NCI-H1694 (cell line): ENCODE data around the gene PIGQ.

Source experiments
- DNase-seq: peaks from one replicate; lab custom pipeline; 2025; lab: John Stamatoyannopoulos, UW

The PIGQ gene

DNA sequence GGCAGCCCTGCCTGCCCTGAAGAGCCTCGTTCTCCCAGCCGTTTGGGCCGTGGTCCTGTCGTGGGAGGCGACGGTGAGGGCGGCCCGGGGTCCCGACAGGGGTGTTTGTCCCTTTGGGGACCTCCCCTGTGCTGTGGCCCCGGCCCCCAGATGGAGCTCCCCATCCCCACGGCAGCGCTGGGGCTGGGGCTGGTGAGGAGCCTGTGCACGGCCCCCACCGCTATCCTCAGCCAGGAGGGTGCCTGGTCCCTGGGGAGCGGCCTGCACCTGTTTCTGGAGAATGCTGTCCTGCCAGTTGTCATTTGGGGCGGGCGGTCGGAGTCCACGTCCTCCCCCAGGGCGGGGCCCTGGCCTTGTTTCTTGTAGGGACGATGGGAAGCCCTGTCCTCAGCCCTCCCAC, 35.6 kb upstream of the PIGQ start:
- no peak for DNase-seq

DNA sequence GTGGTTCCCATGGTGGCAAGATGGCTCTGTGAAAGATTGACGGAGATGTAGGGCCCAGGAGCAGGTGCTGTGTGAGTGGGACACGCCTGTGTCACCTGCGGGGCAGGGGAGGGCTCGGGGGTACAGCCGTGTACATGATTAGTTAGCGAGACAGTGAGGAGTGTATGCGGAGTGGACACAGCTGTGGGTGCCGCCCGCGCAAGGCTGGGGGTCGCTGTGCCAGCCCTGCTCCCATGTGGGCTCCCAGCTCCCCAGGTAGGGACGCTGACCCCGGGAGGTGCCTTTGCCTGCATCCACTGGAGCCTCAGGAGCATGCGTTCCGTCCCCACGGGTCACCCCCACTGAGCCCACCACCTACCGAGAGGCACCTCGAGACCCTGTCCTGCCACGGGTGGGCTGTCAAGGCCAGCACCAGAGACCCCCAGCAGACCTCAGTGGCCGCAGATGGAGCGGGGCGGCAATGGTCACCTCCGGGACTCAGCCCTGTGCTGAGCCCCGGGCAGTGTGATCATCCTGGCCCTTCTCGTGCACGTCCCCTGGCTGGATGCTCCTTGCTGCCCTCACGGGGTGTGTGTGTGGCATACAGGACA, 34.8 kb upstream of the PIGQ start:
- DNase-seq, result no peak

DNA sequence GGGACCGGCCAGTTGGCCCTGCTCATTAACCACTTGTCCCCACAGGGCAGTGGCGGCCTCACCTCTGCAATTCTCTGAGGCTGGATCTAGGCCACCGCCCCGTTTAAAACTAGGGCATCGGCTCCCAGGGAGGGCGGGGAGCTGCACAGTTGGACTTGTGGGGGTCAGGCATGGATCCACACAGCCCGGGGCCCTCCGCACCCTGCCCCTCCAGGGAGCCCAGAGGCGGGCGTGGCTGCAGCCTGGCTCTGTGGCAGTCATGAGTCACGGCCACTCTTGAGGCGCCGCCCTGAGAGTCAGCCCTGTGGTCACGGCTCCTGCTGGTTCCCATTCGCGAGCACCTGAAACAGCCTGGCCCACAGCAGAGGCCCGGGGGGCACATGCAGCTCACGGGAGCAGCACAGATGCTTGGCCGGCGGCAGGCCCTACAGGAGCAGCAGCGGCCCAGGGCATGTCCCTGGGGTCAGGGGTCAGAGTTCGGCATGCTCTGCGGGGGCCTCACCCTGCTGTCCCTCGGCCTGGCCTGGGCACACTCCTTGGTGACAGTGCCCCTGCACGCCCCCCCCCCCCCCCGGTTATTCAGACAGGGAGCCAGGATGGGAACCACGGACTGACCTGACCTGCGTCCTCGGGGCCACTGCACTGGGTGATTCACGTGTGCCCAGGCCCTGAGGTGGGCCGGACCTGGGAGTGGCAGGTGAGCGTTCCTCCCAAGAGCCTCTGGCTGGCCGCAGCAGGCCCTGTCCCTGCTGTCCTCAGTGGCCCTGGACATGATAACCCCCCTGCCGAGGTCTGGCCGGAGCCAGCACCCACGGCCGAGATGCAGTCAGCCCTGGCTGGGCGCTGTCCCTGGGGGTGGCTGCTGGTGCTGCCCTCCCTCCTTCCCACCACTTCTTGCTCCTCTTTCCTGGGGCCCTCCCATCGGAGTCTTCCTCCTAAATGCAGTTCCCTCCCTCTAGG, 34.0 kb upstream of the PIGQ start:
- DNase-seq, result no peak

DNA sequence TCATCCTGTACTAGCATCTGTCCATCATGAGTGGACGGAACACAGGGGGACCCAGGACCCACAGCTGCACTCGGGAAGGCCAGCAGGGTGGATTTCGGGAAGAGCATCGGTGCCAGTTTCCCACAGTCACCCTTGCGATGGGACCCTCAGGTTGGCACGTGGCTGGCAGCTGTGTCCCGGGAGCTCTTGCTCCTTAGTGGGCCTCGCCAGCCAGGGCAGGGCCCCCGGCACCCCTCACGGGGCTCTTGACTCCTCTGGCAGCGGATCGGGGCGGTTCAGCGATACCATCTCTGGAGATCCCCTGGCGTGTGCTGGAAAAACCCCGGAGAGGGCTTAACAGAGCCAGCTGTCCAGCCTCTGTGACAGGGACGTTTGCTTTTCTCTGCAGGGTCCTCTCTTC, 33.0 kb upstream of the PIGQ start:
- DNase-seq, result no peak

DNA sequence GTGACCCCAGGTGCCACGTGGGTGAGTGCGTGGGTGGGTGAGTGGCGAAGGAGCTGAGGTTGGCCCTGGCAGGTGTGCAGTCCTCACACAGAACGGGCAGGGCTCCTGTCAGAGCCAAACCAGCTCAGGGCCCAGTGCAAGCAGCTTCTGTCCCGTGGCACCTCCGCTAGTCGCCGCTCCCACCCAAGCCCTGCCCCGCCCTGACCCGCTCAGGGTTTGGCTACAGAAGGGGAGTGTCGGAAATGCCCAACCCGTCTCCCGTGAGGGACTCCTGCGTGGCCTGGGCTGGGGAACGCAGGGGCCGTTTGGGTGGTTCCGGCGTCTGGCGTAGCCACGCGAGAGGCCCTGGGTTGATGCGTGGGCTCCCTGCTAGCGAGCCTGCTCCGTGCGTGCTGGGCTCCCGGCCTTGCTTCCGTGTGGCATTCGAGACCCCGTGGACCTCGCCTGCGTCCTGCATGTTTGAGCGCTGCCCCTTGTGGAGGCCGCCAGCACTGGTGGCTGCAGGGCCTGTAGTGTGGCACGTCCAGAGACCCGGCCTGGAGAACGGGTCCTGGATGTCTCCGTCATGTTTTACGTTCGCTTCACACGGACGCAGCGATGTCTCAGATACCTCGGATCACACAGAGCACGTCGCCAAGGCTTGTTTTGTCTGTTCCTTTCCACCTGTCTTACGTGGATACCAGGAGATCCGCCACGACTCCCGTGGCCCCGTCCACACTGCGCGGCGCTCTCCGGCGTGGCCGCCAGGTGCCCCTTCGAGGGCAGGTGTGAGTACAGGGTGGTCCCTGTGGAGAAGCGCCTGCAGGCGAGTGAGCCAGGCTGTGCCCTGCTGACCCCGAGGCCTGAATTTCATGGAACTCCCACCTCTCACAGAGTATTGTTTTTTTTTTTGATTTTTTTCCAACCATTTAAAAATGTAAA, 32.1 kb upstream of the PIGQ start:
- DNase-seq, result no peak

DNA sequence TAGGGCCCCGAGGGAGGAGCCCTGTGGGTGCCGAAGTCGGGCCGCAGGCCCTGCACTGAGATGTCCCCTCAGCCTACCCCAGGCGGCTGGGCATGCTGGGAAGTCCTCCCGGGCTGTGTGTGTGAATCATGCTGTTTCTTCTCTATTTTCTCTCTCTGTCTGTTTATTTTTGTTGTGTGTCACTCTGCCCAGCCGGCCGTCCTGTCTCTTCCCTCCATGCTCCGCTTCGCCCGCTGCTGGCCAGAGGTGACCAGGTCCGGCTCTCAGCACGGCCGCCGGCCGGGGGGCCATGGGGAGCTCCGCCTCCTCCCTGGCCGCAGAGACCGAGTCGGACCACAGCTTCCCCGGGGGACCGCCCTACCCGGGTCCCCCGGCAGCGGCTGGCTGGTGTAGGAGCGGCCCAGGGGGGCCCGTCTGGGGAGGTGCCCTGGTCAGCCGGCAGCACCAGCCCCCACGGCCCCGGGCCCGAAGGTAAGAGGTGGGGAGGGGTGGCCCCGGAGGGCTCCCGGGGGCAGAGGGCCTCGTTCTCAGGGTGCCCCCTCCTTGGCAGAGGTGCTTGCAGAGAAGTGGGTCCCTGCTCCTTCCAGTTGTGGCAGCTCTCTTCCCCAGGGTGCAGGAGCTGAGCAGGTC, 29.8 kb upstream of the PIGQ start:
- DNase-seq, result no peak

DNA sequence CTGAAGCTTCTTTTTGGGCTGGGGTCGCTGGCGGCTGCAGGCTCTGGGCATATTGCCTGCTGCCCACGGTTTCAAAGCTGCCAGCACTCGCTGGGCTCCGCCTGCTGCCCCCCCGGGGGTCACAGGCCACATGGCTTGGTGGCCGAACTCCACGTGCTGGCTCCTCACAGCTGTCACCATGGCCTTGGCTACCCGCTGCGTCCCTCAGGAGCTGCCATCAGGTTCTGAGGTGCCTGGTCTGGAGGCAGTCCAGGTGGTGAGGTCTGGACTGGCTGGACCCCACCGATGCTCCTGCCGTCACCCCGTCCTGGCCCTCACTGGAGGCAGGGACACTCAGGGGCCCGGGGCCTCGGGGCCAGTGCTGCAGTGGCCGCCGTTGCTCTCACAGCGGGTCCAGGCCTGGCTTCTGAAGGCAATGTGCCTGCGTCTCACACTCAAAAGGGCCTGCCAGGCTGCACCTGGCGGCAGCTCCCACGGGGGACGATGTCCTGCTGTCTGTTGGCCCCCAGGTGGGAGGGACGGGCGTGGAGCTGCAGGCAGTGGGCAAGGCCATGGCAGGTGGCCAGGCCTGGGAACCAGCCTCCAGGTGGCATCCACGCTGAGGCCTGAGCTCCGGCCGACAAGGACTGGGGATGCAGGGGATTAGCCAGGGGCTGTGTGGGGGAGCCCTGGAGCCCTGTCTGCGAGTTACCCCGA, 29.0 kb upstream of the PIGQ start:
- no peak for DNase-seq

DNA sequence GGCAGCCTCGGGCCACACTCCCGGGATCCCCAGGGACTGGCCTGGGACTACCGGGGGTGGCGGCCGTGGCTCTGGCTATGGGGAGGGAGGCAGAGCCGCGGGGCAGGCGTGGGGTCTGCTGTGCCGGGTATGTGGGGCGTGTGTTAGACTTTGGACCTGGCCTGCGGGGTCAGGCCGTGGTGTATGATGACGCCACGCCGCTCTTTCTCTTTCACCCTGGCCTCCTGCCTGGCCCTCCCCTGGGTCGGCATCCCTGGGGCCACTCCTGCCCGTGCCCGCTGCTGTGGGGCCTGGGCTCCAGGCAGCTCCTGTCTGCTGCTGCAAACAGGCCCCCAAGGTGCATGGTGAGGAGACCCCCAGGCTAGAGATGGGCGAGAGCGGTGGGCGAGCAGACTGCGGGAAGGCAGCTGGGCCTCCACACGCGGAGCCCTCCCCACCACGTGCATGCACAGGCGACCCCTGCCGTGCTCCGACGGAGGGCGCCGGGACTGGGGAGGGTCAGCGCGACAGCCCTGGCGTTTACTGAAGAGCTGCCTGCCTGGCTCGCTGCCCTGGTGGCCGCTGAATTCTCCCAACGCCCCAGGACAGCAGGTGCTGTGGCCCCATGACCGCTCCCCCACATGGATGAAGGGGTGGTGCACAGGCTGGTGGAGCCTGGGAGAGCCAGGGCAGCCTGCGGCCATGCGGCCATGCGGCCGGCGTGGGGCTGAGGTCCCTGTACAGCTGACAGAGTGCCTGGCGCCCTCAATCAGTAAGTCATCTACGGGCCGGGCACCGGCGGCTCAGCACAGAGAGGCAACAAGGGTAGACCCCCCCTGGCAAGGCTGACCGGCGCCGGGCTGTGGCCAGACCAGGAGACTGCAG, 26.2 kb upstream of the PIGQ start:
- DNase-seq, result no peak

DNA sequence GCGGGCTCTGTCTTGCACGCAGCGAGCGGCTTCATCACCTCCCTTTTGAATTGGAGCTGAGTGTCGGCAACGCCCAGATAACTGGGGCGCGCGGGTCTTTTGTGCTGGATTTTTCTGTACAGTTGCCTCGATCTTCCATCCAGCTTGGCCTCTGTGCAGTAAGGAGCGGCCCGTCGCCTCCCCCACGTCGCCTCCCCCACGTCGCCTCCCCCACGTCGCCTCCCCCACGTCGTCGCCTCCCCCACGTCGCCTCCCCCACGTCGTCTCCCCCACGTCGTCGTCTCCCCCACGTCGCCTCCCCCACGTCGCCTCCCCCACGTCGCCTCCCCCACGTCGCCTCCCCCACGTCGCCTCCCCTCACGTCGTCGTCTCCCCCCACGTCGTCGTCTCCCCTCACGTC, 25.3 kb upstream of the PIGQ start:
- no peak for DNase-seq

DNA sequence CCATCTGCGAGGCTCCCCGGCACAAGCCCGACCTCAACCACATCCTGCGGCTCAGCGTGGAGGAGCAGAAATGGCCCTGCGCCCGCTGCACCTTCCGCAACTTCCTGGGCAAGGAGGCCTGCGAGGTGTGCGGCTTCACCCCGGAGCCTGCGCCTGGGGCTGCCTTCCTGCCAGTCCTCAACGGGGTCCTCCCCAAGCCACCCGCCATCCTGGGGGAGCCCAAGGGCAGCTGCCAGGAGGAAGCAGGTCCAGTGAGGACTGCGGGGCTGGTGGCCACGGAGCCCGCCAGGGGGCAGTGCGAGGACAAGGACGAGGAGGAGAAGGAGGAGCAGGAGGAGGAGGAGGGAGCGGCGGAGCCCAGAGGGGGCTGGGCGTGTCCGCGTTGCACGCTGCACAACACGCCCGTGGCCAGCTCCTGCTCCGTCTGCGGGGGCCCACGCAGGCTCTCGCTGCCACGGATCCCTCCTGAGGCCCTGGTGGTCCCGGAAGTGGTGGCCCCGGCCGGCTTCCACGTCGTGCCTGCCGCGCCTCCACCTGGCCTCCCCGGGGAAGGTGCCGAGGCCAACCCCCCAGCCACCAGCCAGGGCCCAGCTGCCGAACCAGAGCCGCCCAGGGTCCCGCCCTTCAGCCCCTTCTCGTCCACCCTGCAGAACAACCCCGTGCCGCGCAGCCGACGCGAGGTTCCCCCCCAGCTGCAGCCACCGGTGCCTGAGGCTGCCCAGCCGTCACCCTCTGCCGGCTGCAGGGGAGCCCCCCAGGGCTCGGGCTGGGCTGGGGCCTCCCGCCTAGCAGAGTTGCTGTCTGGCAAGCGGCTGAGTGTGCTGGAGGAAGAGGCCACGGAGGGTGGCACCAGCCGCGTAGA, 22.6 kb upstream of the PIGQ start:
- DNase-seq, result peak; percentile 38

DNA sequence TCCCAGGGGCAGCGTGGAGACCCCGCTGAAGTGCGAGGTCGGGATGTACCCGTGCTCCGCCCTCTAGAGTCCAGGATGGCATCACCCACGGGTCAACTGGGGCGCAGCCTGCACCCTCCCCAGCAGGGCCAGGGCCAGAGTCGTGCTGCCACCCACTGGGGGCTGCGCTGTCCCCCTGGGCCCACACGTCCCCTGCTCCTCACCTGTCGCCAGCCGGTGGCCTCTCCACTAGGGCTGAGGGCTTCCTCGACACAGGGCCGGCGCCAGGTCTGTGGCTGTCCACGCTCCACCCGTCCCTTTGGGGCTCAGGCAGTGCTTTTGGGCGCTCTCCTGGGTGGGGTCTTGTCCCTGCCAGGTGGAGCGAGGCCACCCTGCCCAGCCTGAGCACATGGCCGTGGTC, 21.2 kb upstream of the PIGQ start:
- no peak for DNase-seq

DNA sequence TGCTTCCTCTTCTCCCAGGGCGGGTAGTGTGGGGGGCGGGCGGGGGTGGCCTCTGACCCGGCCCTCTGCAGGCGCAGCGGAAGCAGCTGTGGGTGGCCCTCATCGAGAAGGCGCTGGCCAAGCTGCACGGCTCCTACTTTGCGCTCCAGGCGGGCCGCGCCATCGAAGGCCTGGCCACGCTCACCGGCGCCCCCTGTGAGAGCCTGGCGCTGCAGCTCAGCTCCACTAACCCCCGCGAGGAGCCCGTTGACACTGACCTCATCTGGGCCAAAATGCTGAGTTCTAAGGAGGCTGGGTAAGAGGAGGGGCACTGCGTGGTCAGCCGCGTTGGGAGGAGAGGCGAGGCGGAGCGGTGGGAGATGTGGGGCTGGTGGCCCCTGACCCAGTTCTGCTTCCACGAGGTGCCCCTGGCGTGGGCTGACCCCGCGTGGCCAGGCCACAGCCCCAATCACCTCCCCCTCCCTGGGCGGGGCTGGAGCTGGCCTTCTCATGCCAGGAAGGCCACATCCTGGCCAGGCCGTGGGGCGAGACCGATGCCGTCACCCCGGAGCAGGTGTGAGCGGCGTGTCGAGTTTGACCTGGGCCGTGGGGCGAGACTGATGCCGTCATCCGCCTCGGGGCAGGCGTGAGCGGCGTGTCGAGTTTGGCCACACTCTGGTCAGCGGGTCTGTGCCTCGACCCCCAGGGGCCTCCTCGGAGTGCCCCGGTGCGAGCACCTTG, 20.1 kb upstream of the PIGQ start:
- no peak for DNase-seq

DNA sequence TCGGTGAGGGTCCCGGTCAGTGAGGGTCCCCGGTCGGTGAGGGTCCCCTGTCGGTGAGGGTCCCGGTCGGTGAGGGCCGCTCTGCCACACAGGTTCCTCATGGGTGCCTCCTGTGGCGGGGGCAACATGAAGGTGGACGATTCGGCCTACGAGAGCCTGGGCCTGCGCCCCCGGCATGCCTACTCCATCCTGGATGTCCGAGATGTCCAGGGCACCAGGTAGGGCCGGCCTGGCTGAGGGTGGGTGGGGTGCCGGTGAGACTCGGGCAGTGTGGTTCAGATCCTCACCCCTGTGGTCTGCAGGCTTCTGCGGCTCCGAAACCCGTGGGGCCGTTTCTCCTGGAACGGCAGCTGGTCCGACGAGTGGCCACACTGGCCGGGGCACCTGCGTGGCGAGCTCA, 18.6 kb upstream of the PIGQ start:
- DNase-seq, result no peak

DNA sequence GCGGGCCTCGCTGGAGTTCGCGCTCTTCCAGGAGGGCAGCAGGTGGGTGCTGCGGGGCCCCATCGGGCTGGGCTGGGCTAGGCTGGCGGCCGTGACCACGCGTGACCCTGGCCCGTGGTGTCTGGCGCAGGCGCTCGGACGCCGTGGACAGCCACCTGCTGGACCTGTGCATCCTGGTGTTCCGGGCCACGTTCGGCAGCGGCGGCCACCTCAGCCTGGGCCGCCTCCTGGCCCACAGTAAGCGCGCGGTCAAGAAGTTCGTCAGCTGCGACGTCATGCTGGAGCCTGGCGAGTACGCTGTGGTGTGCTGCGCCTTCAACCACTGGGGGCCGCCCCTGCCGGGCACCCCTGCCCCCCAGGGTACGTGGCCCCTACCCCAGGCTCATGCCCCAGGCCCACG, 17.6 kb upstream of the PIGQ start:
- no peak for DNase-seq

DNA sequence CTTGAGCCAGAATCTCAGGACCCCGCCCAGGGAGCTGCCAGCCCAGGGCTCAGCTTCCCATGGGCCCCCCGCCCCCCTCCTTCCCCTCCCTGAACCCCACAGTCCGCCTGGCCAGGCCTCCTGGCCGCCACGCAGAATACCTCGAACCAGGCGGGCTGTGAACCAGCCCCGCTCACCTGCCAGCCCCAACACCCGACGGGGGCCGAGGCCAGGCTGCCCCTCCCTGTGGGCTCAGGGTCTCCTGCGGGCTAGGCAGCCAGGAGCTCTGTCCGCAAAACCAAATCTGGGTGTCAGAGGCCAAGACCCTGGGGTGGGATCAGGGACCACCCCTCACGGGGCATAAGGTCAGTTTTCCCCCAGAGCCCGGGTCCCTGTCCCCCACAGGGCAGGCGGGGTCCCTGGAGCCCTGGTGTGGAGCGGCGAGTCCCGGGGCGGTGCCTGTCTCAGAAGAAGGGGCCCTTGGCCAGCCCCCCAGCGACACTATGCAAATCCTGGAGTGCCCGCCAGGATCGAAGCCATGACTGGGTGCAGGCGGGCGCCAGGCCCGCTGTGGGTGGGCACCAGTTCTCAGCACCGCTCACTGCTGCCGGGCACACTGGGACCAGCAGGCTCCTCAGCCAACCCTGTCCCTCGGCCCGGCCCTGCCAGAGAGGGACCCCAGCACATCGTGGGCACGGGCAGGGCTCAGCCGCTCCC, 16.0 kb upstream of the PIGQ start:
- DNase-seq, result no peak

DNA sequence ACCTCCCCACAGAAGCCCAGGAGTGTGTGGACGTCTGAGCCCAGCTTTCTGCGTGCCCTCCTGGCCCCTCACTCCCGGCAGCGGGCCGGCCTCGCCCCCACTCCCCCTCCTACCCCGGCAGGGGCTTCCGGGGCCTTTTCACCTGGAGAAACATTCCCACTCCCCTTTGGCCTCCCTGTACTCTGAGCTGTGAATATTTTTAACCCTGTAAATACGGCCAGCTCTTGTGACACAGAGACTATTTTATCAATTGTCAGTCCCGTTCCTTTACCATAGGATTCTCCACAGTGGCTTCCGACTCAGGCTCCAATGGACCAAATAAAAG, 15.5 kb upstream of the PIGQ start:
- no peak for DNase-seq

DNA sequence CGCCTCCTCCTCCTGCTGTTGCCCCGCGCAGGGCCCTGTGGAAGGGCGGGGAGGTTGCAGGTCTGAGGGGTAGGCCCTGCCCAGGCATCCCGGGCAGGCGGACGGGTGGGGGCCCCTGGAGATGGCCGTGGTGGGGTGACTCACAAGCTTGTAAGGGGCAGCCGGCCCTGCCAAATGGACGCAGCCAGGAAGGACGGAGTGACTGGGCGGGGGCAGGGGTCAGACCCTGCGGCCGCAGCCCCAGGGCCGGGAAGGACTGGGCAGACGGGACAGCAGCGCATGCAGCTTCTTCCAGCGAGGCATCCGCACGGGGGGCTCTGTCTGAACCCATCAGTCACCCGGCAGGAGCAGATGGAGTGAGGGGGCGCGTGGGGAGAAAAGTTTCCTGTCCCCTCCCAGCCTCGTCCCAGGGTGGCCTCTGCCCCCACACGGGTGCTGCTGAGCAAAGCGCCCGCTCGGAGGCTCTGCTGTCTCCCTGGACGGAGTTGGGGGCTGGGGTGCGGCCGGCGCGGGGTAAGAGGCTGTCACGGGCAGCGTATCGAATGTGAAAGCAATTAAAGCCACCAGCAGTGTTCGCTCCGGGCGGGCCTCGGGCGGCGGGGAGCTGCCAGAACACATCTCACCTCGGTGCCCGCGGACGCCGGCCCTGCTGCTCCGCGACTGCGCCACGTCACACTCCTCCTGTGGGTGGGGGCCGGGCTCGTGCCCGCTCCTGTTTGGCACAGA, 15.0 kb upstream of the PIGQ start:
- DNase-seq, result peak; percentile 11
